PC-3 (cell line): ENCODE data around the gene NKAIN2. TPM values are rescaled to one million over a fixed set of nuclear protein-coding genes. Genes with fewer than 3 reads are reported as not detected.

Source experiments
- ATAC-seq: fragments of 200-7000 bp; cut with Tn5 transposase; 2 replicates; pipeline ENCODE4 v1.9.1; 2020; ENCODE audit warnings: mild to moderate bottlenecking, moderate library complexity
- BruUV-seq: library from RNA; stranded (reverse); fragments of 400-500 nt; replicated peaks from 2 replicates; lab custom pipeline; 2021; lab: Mats Ljungman, UMichigan
- CTCF ChIA-PET: fragments of 300-600 bp; sonication (Branson Sonifier 250); formaldehyde crosslinking; loops from one replicate; lab custom pipeline; 2022; ENCODE audit warnings: antibody characterized with exemption; lab: Charles Lee
- POLR2A ChIA-PET: fragments of 300-600 bp; sonication (Branson Sonifier 250); formaldehyde crosslinking; loops from one replicate; lab custom pipeline; 2022; ENCODE audit warnings: antibody characterized with exemption; ENCODE audit not compliant: unreplicated experiment; lab: Charles Lee
- DNase-seq: peaks from one replicate; pipeline ENCODE4 v3.0.0-alpha.2; 2015
- H2AFZ ChIP-seq: fragments of 300-600 bp; sonication (generic); 2 replicates; pipeline ENCODE4 v1.6.0; 2016; ENCODE audit warnings: antibody characterized with exemption, low read length
- H3F3A ChIP-seq: fragments of 300-600 bp; sonication (generic); one replicate; pipeline ENCODE4 v1.6.0; 2017; ENCODE audit warnings: antibody characterized with exemption, low read length, control low read depth, mild to moderate bottlenecking; ENCODE audit not compliant: unreplicated experiment
- H3K27ac ChIP-seq: fragments of 300-600 bp; sonication (generic); 2 replicates; pipeline ENCODE4 v1.5.1; 2016; ENCODE audit warnings: mild to moderate bottlenecking, low read length
- H3K27me3 ChIP-seq: fragments of 300-600 bp; sonication (generic); 2 replicates; pipeline ENCODE4 v1.6.1; 2016; ENCODE audit warnings: low read length, mixed read lengths
- H3K36me3 ChIP-seq: fragments of 300-600 bp; sonication (generic); 2 replicates; pipeline ENCODE4 v1.6.1; 2016; ENCODE audit warnings: low read depth, mixed run types, low read length, mixed read lengths
- H3K4me1 ChIP-seq: fragments of 300-600 bp; sonication (generic); 2 replicates; pipeline ENCODE4 v1.5.1; 2016; ENCODE audit warnings: low read length; ENCODE audit not compliant: insufficient read depth
- H3K4me2 ChIP-seq: fragments of 300-600 bp; sonication (generic); 2 replicates; pipeline ENCODE4 v1.6.0; 2016; ENCODE audit warnings: low read length
- H3K4me3 ChIP-seq: fragments of 300-600 bp; sonication (generic); 2 replicates; pipeline ENCODE4 v1.5.1; 2016; ENCODE audit warnings: mild to moderate bottlenecking, low read length, mixed read lengths
- H3K79me2 ChIP-seq: fragments of 300-600 bp; sonication (generic); 2 replicates; pipeline ENCODE4 v1.6.1; 2017; ENCODE audit warnings: low read length, mixed read lengths
- H3K9ac ChIP-seq: fragments of 300-600 bp; sonication (generic); 2 replicates; pipeline ENCODE4 v1.6.0; 2016; ENCODE audit warnings: mild to moderate bottlenecking, low read length
- H3K9me2 ChIP-seq: fragments of 300-600 bp; sonication (generic); replicated peaks from 2 replicates; pipeline ENCODE4 v1.6.1; 2016; ENCODE audit warnings: mixed run types, low read length, mixed read lengths
- H3K9me3 ChIP-seq: fragments of 300-600 bp; sonication (generic); 2 replicates; pipeline ENCODE4 v1.6.1; 2016; ENCODE audit warnings: low read length, mixed read lengths
- H4K20me1 ChIP-seq: fragments of 300-600 bp; sonication (generic); 2 replicates; pipeline ENCODE4 v1.6.1; 2016; ENCODE audit warnings: low read length, mixed read lengths
- EZH2 ChIP-seq: fragments of 300-600 bp; sonication (generic); IDR thresholded peaks from one replicate; pipeline ENCODE4 v1.6.1; 2017; ENCODE audit warnings: antibody characterized with exemption, mild to moderate bottlenecking, low read length; ENCODE audit not compliant: unreplicated experiment
- EZH2phosphoT487 ChIP-seq: fragments of 300-600 bp; sonication (generic); IDR thresholded peaks from 2 replicates; pipeline ENCODE4 v1.6.1; 2018; ENCODE audit warnings: mild to moderate bottlenecking, antibody characterized with exemption, low read length, borderline replicate concordance
- intact Hi-C: fragments of 100-400 bp; cut with micrococcal nuclease; formaldehyde crosslinking; loops from 2 replicates; pipeline ENCODE4 v1.9.0; 2023
- total RNA-seq: library from RNA; depleted of rRNA; stranded (reverse); fragments of >200 nt; gene quantifications from 2 replicates; pipeline ENCODE4 v1.2.3, GENCODE V29; 2014
- TF ChIP-seq, protein P1 (sequence below): fragments of 300-600 bp; sonication (generic); conservative IDR thresholded peaks from 2 replicates; pipeline ENCODE4 v1.5.1; 2017; ENCODE audit warnings: antibody characterized with exemption, low read depth, mild to moderate bottlenecking, low read length

The NKAIN2 gene
- total RNA-seq, 1 experiment from 2014 or later = not detected

DNA sequence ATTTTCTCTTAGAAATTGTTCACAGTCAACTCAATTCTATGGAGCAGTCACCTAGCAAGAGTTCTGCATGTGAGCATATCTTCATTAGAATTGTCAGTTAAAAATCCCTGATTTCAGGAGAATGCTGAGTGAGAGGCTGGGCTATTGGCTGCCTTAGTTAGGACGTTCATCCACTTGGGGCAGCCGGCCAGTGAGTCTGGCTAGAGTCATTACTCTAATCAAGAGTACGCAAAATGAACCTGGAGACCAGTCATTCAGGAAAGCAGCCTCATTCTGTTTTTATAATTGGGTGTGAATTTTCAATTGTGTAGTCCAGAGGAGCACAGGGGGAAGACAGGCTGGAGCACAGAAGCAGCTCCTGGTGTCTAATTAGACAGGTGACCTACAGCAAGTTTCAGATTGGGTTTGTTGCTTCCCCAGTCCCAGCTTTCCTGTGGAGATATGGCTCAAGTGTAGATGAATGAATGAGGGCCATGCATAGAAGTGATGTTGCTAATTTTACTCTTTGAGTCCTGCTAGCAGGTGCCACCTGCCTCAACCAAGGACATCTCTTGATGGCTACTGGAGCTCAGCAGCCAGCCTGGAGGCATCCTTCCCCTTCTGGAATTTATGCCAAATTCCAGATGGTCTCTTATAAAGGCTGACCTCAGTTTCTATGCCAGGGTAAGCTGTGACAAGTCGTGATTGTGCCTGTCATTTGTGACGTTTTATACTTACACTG lies 265.7 kb downstream of the NKAIN2 start:
- CTCF ChIA-PET = no interaction called here
- Histone ChIP-seq H3K4me2 (no peak overlapping the region), H3F3A (no peaks in the 10 kb centered on the region), H3K9me2 (no peaks in the 10 kb centered on the region), H3K79me2 (no peaks in the 10 kb centered on the region), H2AFZ (no peak overlapping the region), H3K9ac (no peak overlapping the region), H3K27me3 (no peaks in the 10 kb centered on the region), H3K27ac (no peak overlapping the region), H3K4me1 (no peaks in the 10 kb centered on the region), H3K9me3 (no peaks in the 10 kb centered on the region), H4K20me1 (no peaks in the 10 kb centered on the region), H3K4me3 (no peak overlapping the region), H3K36me3 (no peaks in the 10 kb centered on the region)
- no peak for ATAC-seq
- intact Hi-C loops = no loop called here
- TF ChIP-seq, protein P1, sequence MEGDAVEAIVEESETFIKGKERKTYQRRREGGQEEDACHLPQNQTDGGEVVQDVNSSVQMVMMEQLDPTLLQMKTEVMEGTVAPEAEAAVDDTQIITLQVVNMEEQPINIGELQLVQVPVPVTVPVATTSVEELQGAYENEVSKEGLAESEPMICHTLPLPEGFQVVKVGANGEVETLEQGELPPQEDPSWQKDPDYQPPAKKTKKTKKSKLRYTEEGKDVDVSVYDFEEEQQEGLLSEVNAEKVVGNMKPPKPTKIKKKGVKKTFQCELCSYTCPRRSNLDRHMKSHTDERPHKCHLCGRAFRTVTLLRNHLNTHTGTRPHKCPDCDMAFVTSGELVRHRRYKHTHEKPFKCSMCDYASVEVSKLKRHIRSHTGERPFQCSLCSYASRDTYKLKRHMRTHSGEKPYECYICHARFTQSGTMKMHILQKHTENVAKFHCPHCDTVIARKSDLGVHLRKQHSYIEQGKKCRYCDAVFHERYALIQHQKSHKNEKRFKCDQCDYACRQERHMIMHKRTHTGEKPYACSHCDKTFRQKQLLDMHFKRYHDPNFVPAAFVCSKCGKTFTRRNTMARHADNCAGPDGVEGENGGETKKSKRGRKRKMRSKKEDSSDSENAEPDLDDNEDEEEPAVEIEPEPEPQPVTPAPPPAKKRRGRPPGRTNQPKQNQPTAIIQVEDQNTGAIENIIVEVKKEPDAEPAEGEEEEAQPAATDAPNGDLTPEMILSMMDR = no peak
- TF ChIP-seq EZH2 (no peak), EZH2phosphoT487 (no peak)
- BruUV-seq = no TSS peak
- POLR2A ChIA-PET = no interaction called here
- no peak for DNase-seq

DNA sequence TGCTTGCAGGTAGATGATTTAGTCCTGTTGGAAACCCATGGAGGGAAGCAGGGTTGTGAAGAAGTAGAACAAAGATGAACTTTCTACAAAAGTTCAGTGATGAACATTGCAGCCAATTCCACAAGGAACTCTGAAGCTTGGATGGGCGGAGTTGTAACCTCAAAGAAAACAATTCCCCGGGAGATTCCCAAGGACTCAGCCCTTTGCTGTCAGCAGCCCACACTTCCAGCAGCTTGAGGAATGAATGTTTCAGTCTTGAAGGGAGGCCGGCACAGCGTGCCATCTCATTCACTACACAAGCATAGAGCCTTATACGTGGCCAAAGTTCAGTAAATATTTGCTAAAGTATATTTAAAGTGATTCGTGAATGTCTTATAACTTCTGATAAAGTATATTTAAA lies 269.4 kb downstream of the NKAIN2 start:
- ChIA-PET CTCF (no interaction called here), POLR2A (no interaction called here)
- no TSS peak for BruUV-seq

More for the DNA sequence above, 269.4 kb downstream of the NKAIN2 start:
- DNase-seq (no peak), ATAC-seq (no peak)
- H3K79me2 ChIP-seq = no peaks in the 10 kb centered on the region
- no peaks in the 10 kb centered on the region for H3K9me2 ChIP-seq
- no peak overlapping the region for H3K27ac ChIP-seq
- H2AFZ ChIP-seq = no peak overlapping the region
- no peaks in the 10 kb centered on the region for H3K27me3 ChIP-seq
- H3F3A ChIP-seq = no peaks in the 10 kb centered on the region
- H3K4me3 ChIP-seq = no peak overlapping the region
- H4K20me1 ChIP-seq = no peaks in the 10 kb centered on the region
- H3K36me3 ChIP-seq = no peaks in the 10 kb centered on the region
- TF ChIP-seq EZH2 (no peak), EZH2phosphoT487 (no peak)
- TF ChIP-seq, protein P1 = no peak
- no peaks in the 10 kb centered on the region for H3K9me3 ChIP-seq
- H3K4me1 ChIP-seq = no peaks in the 10 kb centered on the region
- intact Hi-C loops = no loop called here
- no peak overlapping the region for H3K4me2 ChIP-seq
- no peak overlapping the region for H3K9ac ChIP-seq
